A549 (cell line): Measurements from ENCODE around the gene ZNF514. TPM values are rescaled to one million over a fixed set of nuclear protein-coding genes. Genes with fewer than 3 reads are reported as not detected.
"Not testable (repeated sequence)": the region's sequence is repeated elsewhere in the genome, so short reads cannot be mapped to it uniquely, and the experiment has no call there.

Experiments used
- ATAC-seq, 2 experiments: fragments of 200-7000 bp in 1 of 2; fragments of >200 bp in 1 of 2; cut with Nextera tagmentation in 1 of 2; cut with Tn5 transposase in 1 of 2; 3 replicates each; pipeline versions ENCODE4 v1.8.0 to v1.9.1; 2018 to 2020; ENCODE audit warnings: mild to moderate bottlenecking in 1 of 2, moderate library complexity in 1 of 2
- CTCF ChIA-PET: fragments of 300-600 bp; sonication (Branson Sonifier 250); formaldehyde crosslinking; extraction: SDS; loops from one replicate; lab custom pipeline; 2021; ENCODE audit warnings: antibody characterized with exemption, inconsistent platforms; lab: Yijun Ruan, JAX
- POLR2A ChIA-PET: fragments of 350-600 bp; formaldehyde crosslinking; extraction: SDS; loops from one replicate; lab custom pipeline; 2021; ENCODE audit warnings: antibody characterized with exemption, inconsistent platforms; lab: Yijun Ruan, JAX
- DNase-seq, 2 experiments: peaks; one replicate each; pipeline versions ENCODE4 v3.0.0 to v3.0.0-alpha.2; 2011 to 2016; ENCODE audit warnings: low read depth in 1 of 2, low spot score in 1 of 2
- FAIRE-seq: peaks from 2 replicates; lab custom pipeline; 2011; peaks lifted over from hg19 to GRCh38; lab: Jason Lieb, UNC
- H3K27ac ChIP-seq, 2 experiments: fragments of >200 bp; sonication (Bioruptor Twin); formaldehyde crosslinking; 3 replicates each; pipeline ENCODE4 v1.5.1; 2016 to 2017
- H3K4me1 ChIP-seq: fragments of >200 bp; sonication (Bioruptor Twin); formaldehyde crosslinking; 3 replicates; pipeline ENCODE4 v1.6.1; 2016
- H3K4me2 ChIP-seq: fragments of >200 bp; sonication (Bioruptor Twin); formaldehyde crosslinking; 3 replicates; pipeline ENCODE4 v1.6.1; 2016
- H3K4me3 ChIP-seq: fragments of >200 bp; sonication (Bioruptor Twin); formaldehyde crosslinking; 3 replicates; pipeline ENCODE4 v1.5.1; 2016
- H3K9me3 ChIP-seq: fragments of >200 bp; sonication (Bioruptor Twin); formaldehyde crosslinking; 3 replicates; pipeline ENCODE4 v1.6.1; 2016
- ATOH8 ChIP-seq: fragments of 250-450 bp; sonication (Bioruptor Pico); IDR thresholded peaks from 2 replicates; pipeline ENCODE4 v1.5.0; 2020; ENCODE audit warnings: low read depth, mild to moderate bottlenecking, moderate library complexity
- BCL3 ChIP-seq: fragments of >200 bp; sonication (Bioruptor Twin); formaldehyde crosslinking; IDR thresholded peaks from 3 replicates; pipeline ENCODE4 v1.6.1; 2016
- CBX8 ChIP-seq: fragments of 200-600 bp; sonication (generic); IDR thresholded peaks from 2 replicates; pipeline ENCODE4 v1.6.1; 2016
- CEBPB ChIP-seq, 2 experiments: fragments of >200 bp in 1 of 2; sonication (Bioruptor Twin) in 1 of 2; formaldehyde crosslinking in 1 of 2; IDR thresholded peaks; 2 replicates each; pipeline ENCODE4 v1.6.1; 2012 to 2016
- CHD2 ChIP-seq: fragments of 150-350 bp; IDR thresholded peaks from 2 replicates; pipeline ENCODE4 v1.6.1; 2014; ENCODE audit warnings: low read length; ENCODE audit not compliant: partially characterized antibody
- CHD4 ChIP-seq: fragments of 200-600 bp; sonication (generic); IDR thresholded peaks from 2 replicates; pipeline ENCODE4 v1.6.1; 2016; ENCODE audit warnings: antibody characterized with exemption, mild to moderate bottlenecking, borderline replicate concordance
- CTCF ChIP-seq: fragments of >200 bp; sonication (Bioruptor Twin); formaldehyde crosslinking; IDR thresholded peaks from 3 replicates; pipeline ENCODE4 v1.5.1; 2016
- EHF ChIP-seq: fragments of 250-450 bp; sonication (Bioruptor Pico); IDR thresholded peaks from 2 replicates; pipeline ENCODE4 v1.5.0; 2020; ENCODE audit warnings: mild to moderate bottlenecking
- GATA3 ChIP-seq: IDR thresholded peaks from 2 replicates; pipeline ENCODE4 v1.6.1; 2012; ENCODE audit warnings: borderline replicate concordance
- HDAC2 ChIP-seq: fragments of 200-600 bp; sonication (generic); IDR thresholded peaks from 2 replicates; pipeline ENCODE4 v1.6.1; 2016
- HMGXB4 ChIP-seq: fragments of 250-450 bp; sonication (Bioruptor Pico); IDR thresholded peaks from 2 replicates; pipeline ENCODE4 v1.5.0; 2021; ENCODE audit warnings: mild to moderate bottlenecking, moderate library complexity, borderline replicate concordance
- HOXA7 ChIP-seq: fragments of 250-450 bp; sonication (Bioruptor Pico); IDR thresholded peaks from 2 replicates; pipeline ENCODE4 v1.5.0; 2020; ENCODE audit warnings: mild to moderate bottlenecking, moderate library complexity
- JUN ChIP-seq, 2 experiments: fragments of >200 bp; sonication (Bioruptor Twin); formaldehyde crosslinking; IDR thresholded peaks; 2 replicates in 1 of 2; 3 replicates in 1 of 2; pipeline ENCODE4 v1.6.1; 2016 to 2017
- PHF8 ChIP-seq: fragments of 200-600 bp; sonication (generic); IDR thresholded peaks from 2 replicates; pipeline ENCODE4 v1.6.1; 2016; ENCODE audit warnings: low read depth, mild to moderate bottlenecking, antibody characterized with exemption, moderate library complexity, borderline replicate concordance
- POLR2AphosphoS2 ChIP-seq: conservative IDR thresholded peaks from 2 replicates; pipeline ENCODE4 v1.6.1; 2012; ENCODE audit warnings: low read length, improper control_type of control experiment, inconsistent platforms
- RAD21 ChIP-seq, 2 experiments: fragments of >200 bp in 1 of 2; sonication (Bioruptor Twin) in 1 of 2; formaldehyde crosslinking in 1 of 2; IDR thresholded peaks in 1 of 2; conservative IDR thresholded peaks in 1 of 2; 2 replicates in 1 of 2; 3 replicates in 1 of 2; pipeline ENCODE4 v1.6.1; 2012 to 2018; ENCODE audit warnings: inconsistent platforms in 1 of 2
- RFX5 ChIP-seq: fragments of 450-650 bp; IDR thresholded peaks from 2 replicates; pipeline ENCODE4 v1.7.1; 2014; ENCODE audit warnings: antibody characterized with exemption, mild to moderate bottlenecking, moderate library complexity
- RNF2 ChIP-seq: fragments of 200-600 bp; sonication (generic); IDR thresholded peaks from 2 replicates; pipeline ENCODE4 v1.6.1; 2016; ENCODE audit warnings: low read depth, mild to moderate bottlenecking, antibody characterized with exemption, moderate library complexity, borderline replicate concordance
- SREBF2 ChIP-seq: fragments of 450-650 bp; IDR thresholded peaks from 2 replicates; pipeline ENCODE4 v1.6.1; 2014; ENCODE audit warnings: mild to moderate bottlenecking, moderate library complexity
- TFCP2L1 ChIP-seq: fragments of 250-450 bp; sonication (Bioruptor Pico); IDR thresholded peaks from 2 replicates; pipeline ENCODE4 v1.5.0; 2021; ENCODE audit warnings: mild to moderate bottlenecking
- TP53 ChIP-seq: fragments of 250-450 bp; sonication (Bioruptor Pico); IDR thresholded peaks from 2 replicates; pipeline ENCODE4 v1.5.0; 2021; ENCODE audit warnings: mild to moderate bottlenecking, moderate library complexity
- ZC3H11A ChIP-seq: fragments of 450-650 bp; IDR thresholded peaks from 2 replicates; pipeline ENCODE4 v1.6.1; 2014; ENCODE audit warnings: antibody characterized with exemption, mild to moderate bottlenecking
- ZSCAN20 ChIP-seq: fragments of 250-450 bp; sonication (Bioruptor Pico); IDR thresholded peaks from 2 replicates; pipeline ENCODE4 v1.8.0; 2022; ENCODE audit warnings: mild to moderate bottlenecking, moderate library complexity
- WGBS: methylation state at CpG from one replicate; pipeline ENCODE4 v1.1.6; 2017; ENCODE audit errors: missing lambda C conversion rate; 5-methylcytosine and 5-hydroxymethylcytosine counted together
- polyA plus RNA-seq, 4 experiments: library from polyadenylated mRNA; depleted of rRNA in 3 of 4; stranded (reverse); fragments of >200 nt; fragmentation: RNase III in 1 of 4; extraction: RNeasy Plus Mini Kit Qiagen cat#74134 plus additional on column Dnase treatment in 1 of 4; gene quantifications; 2 replicates in 3 of 4; 3 replicates in 1 of 4; pipeline ENCODE4 v1.2.3, GENCODE V29; 2011 to 2017

The ZNF514 gene
- polyA plus RNA-seq, 2 of the 4 experiments (the other 2 are of a cell fraction) = 11.2 to 14.0 TPM

GRCh38 chr2:95203911-95204310 lies 44.3 kb upstream of the ZNF514 start:
- no peak overlapping the region for H3K4me2 ChIP-seq
- TF ChIP-seq BCL3 (no peak), TFCP2L1 (no peak), GATA3 (no peak), RAD21 (conservative IDR thresholded peaks at IDR 0.05 in 1 of 2, IDR thresholded peaks at IDR 0.05 in 1 of 2) (no peak), ZC3H11A (no peak), CHD2 (no peak), RNF2 (no peak), ZSCAN20 (no peak), CBX8 (no peak), SREBF2 (no peak), PHF8 (no peak), JUN (IDR thresholded peaks at IDR 0.05) (no peak), RFX5 (no peak)
- H3K9me3 ChIP-seq = peaks cover 69% of the 10 kb centered on the region
- FAIRE-seq = no peak
- no peaks in the 10 kb centered on the region for H3K4me1 ChIP-seq
- no peak overlapping the region for H3K27ac ChIP-seq
- POLR2A ChIA-PET = no interaction called here
- 29% methylated on average over 4 of the region's 4 CpGs for WGBS
- DNase-seq = no peak
- CTCF ChIA-PET = interaction anchor here (1.0 to 1.7 kb wide), 2 partner anchors 10 to 88 kb away, joined by 3 to 4 read pairs; no protein-coding TSS in a partner anchor
- H3K4me3 ChIP-seq = no peak overlapping the region
- no peak for ATAC-seq

- peaks cover 58% of the 10 kb centered on the region for H3K9me3 ChIP-seq
- peak in 1 of 2 experiments; percentile 53 for DNase-seq
- 24% methylated on average over 14 of the region's 15 CpGs for WGBS
- H3K27ac ChIP-seq, H3K4me3 ChIP-seq, H3K4me1 ChIP-seq, POLR2A ChIA-PET, CTCF ChIA-PET, H3K4me2 ChIP-seq, FAIRE-seq: not testable (repeated sequence)
- ATAC-seq = 0 out of 6 replicates have a peak, but pooled peaks of 1 of the 2 experiments have one; percentile 45
- TF ChIP-seq CTCF (peak; percentile 18; the same call in 1 of the 3 replicates), RAD21 (conservative IDR thresholded peaks at IDR 0.05 in 1 of 2, IDR thresholded peaks at IDR 0.05 in 1 of 2) (peak; percentile 18 to 62; a peak in 3 of 5 replicates)
Observed at GRCh38 chr2:95192956-95193355, 33.3 kb upstream of the ZNF514 start.

GRCh38 chr2:95185973-95186372 lies 26.3 kb upstream of the ZNF514 start:
- Histone ChIP-seq H3K4me3 (no peak overlapping the region), H3K4me1 (no peaks in the 10 kb centered on the region), H3K4me2 (no peak overlapping the region), H3K9me3 (peaks cover 78% of the 10 kb centered on the region), H3K27ac (no peak overlapping the region)
- POLR2A ChIA-PET = no interaction called here
- CTCF ChIA-PET = interaction anchor here (0.6 kb wide), 1 partner anchor 186 kb away, joined by 4 read pairs; no protein-coding TSS in a partner anchor
- FAIRE-seq (no peak), DNase-seq (no peak), ATAC-seq (no peak)
- TF ChIP-seq CHD4 = no peak
- TF ChIP-seq CEBPB (IDR thresholded peaks at IDR 0.05) = peak; percentile 19 to 23; a peak in 2 of 4 replicates
- 46% methylated on average over 2 of the region's 2 CpGs for WGBS

GRCh38 chr2:95185197-95185596 lies 25.5 kb upstream of the ZNF514 start:
- Histone ChIP-seq H3K4me2 (no peak overlapping the region), H3K4me3 (no peak overlapping the region), H3K9me3 (peaks cover 83% of the 10 kb centered on the region), H3K27ac (no peak overlapping the region)
- 85% methylated on average over 3 of the region's 3 CpGs for WGBS
- POLR2A ChIA-PET = no interaction called here
- ATAC-seq = no peak
- CTCF ChIA-PET = interaction anchor here (0.6 to 1.4 kb wide), 2 partner anchors 163 to 187 kb away, joined by 3 to 4 read pairs; no protein-coding TSS in a partner anchor
- no peak for DNase-seq
- TF ChIP-seq TFCP2L1 (no peak), TP53 (no peak), CTCF (no peak), HMGXB4 (CRISPR knock-in tag) (no peak), POLR2AphosphoS2 (no peak), HOXA7 (no peak), ATOH8 (CRISPR knock-in tag) (no peak), EHF (CRISPR knock-in tag) (no peak), HDAC2 (no peak)
- TF ChIP-seq, all 56 proteins: peak for 0
- no peak for FAIRE-seq
- no peaks in the 10 kb centered on the region for H3K4me1 ChIP-seq
